ENCODE measurements around the gene TMEM208.

Gene TMEM208

GRCh38 chr16:67226804-67227566, at the start of gene TMEM208:
Gene TMEM208, plus strand, starts transcription at chr16:67227130. Its CDS starts 89 bp downstream, at chr16:67227219.
- H3K4me3 ChIP-seq (ENCODE audit: low read depth, low read length): peak within 1 kb of the TSS; percentile 86
- 0 out of 2 replicates have a peak, but pooled peaks have one; percentile 15 for TF ChIP-seq CTCF (IDR thresholded peaks at IDR 0.05; ENCODE audit: borderline replicate concordance, insufficient read depth, low read depth, low read length)

- TF ChIP-seq CTCF (IDR thresholded peaks at IDR 0.05; ENCODE audit: borderline replicate concordance, insufficient read depth, low read depth, low read length): no peak
- H3K4me3 ChIP-seq (ENCODE audit: low read depth, low read length): no peak overlapping the region
Observed at GRCh38 chr16:67177743-67178699, 48.9 kb upstream of the TMEM208 start.

- peak; percentile 21; the same call in 1 of the 2 replicates for TF ChIP-seq CTCF (IDR thresholded peaks at IDR 0.05; ENCODE audit: borderline replicate concordance, insufficient read depth, low read depth, low read length)
- H3K4me3 ChIP-seq (ENCODE audit: low read depth, low read length): no peak overlapping the region
Observed at GRCh38 chr16:67179421-67180080, 47.4 kb upstream of the TMEM208 start.

- TF ChIP-seq CTCF (IDR thresholded peaks at IDR 0.05; ENCODE audit: borderline replicate concordance, insufficient read depth, low read depth, low read length): no peak
- no peak overlapping the region for H3K4me3 ChIP-seq (ENCODE audit: low read depth, low read length)
Observed at GRCh38 chr16:67180166-67180565, 46.8 kb upstream of the TMEM208 start.

- TF ChIP-seq CTCF (IDR thresholded peaks at IDR 0.05; ENCODE audit: borderline replicate concordance, insufficient read depth, low read depth, low read length): no peak
- H3K4me3 ChIP-seq (ENCODE audit: low read depth, low read length): no peak overlapping the region
Observed at GRCh38 chr16:67181346-67181745, 45.6 kb upstream of the TMEM208 start.

- no peak for TF ChIP-seq CTCF (IDR thresholded peaks at IDR 0.05; ENCODE audit: borderline replicate concordance, insufficient read depth, low read depth, low read length)
- no peak overlapping the region for H3K4me3 ChIP-seq (ENCODE audit: low read depth, low read length)
Observed at GRCh38 chr16:67182288-67182687, 44.6 kb upstream of the TMEM208 start.
